ENCODE results near the gene TACC2.

DNA sequence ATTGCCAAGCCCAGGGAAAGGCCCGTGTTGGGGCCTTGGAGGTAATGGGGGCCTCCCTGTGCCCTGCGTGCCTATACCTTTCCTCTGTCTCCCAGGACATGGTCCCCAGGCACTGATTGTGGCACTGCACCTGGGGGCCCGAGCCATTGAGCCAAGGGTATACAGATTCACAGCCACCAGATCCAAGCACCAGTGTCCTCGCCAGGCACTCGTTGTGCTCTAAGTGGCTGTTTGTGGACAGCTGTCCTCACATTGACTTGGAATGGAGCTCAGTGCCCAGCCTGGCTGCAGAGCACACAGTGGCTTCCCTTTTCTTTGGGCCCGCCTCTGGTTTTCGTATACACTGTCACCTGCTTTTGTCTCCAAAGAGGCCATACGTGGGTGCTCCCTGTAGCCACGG, 210.1 kb downstream of the TACC2 start:
- TF ChIP-seq, protein P1, sequence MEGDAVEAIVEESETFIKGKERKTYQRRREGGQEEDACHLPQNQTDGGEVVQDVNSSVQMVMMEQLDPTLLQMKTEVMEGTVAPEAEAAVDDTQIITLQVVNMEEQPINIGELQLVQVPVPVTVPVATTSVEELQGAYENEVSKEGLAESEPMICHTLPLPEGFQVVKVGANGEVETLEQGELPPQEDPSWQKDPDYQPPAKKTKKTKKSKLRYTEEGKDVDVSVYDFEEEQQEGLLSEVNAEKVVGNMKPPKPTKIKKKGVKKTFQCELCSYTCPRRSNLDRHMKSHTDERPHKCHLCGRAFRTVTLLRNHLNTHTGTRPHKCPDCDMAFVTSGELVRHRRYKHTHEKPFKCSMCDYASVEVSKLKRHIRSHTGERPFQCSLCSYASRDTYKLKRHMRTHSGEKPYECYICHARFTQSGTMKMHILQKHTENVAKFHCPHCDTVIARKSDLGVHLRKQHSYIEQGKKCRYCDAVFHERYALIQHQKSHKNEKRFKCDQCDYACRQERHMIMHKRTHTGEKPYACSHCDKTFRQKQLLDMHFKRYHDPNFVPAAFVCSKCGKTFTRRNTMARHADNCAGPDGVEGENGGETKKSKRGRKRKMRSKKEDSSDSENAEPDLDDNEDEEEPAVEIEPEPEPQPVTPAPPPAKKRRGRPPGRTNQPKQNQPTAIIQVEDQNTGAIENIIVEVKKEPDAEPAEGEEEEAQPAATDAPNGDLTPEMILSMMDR (IDR thresholded peaks at IDR 0.05): no peak
- TF ChIP-seq EZH2 (IDR thresholded peaks at IDR 0.05; ENCODE audit: borderline replicate concordance, insufficient read depth, low read depth, low read length, poor library complexity, severe bottlenecking): no peak

All from B cell (primary cell).